Panc1 (cell line): ENCODE measurements around the gene CDH26. TPM values are rescaled to one million over a fixed set of nuclear protein-coding genes. Genes with fewer than 3 reads are reported as not detected.

ENCODE experiments used
- ATAC-seq: fragments of 200-7000 bp; cut with Tn5 transposase; 2 replicates; pipeline ENCODE4 v1.9.1; 2020; ENCODE audit warnings: mild to moderate bottlenecking, moderate library complexity
- BruUV-seq: library from RNA; stranded (reverse); fragments of 400-500 nt; replicated peaks from 2 replicates; lab custom pipeline; 2021; lab: Mats Ljungman, UMichigan
- CTCF ChIA-PET: fragments of 300-600 bp; sonication (Branson Sonifier 250); formaldehyde crosslinking; loops from one replicate; lab custom pipeline; 2022; ENCODE audit warnings: antibody characterized with exemption; lab: Charles Lee
- POLR2A ChIA-PET: fragments of 300-600 bp; sonication (Branson Sonifier 250); formaldehyde crosslinking; loops from one replicate; lab custom pipeline; 2022; ENCODE audit warnings: antibody characterized with exemption; lab: Charles Lee
- DNase-seq: peaks from one replicate; pipeline ENCODE4 v3.0.0-alpha.2; 2010; ENCODE audit warnings: low read depth, low spot score
- H3K27ac ChIP-seq: 2 replicates; pipeline ENCODE4 v1.5.1; 2011; ENCODE audit warnings: mild to moderate bottlenecking, low read length, inconsistent platforms
- H3K27me3 ChIP-seq: fragments of 200-500 bp; sonication (Bioruptor generic); 2 replicates; pipeline ENCODE4 v1.6.0; 2014; ENCODE audit warnings: low read length, inconsistent platforms; ENCODE audit not compliant: control insufficient read depth, insufficient read depth
- H3K36me3 ChIP-seq: fragments of 200-500 bp; sonication (Bioruptor generic); 2 replicates; pipeline ENCODE4 v1.5.1; 2014; ENCODE audit warnings: inconsistent platforms, mild to moderate bottlenecking, low read length, moderate library complexity; ENCODE audit not compliant: control insufficient read depth, insufficient read depth
- H3K4me1 ChIP-seq: 2 replicates; pipeline ENCODE4 v1.5.1; 2011; ENCODE audit warnings: inconsistent platforms, mild to moderate bottlenecking, low read length, moderate library complexity; ENCODE audit not compliant: control insufficient read depth, insufficient read depth
- H3K4me3 ChIP-seq, 2 experiments: 2 replicates each; pipeline ENCODE4 v1.5.1; 2011 to 2012; ENCODE audit warnings: low read depth in 2 of 2, low read length in 2 of 2, mild to moderate bottlenecking in 2 of 2, inconsistent platforms in 1 of 2, moderate library complexity in 1 of 2
- H3K9me3 ChIP-seq: fragments of 200-500 bp; sonication (Bioruptor generic); 2 replicates; pipeline ENCODE4 v1.5.1; 2014; ENCODE audit warnings: low read depth, mild to moderate bottlenecking, inconsistent platforms, low read length, moderate library complexity; ENCODE audit not compliant: control insufficient read depth, insufficient read depth
- POLR2AphosphoS5 ChIP-seq: IDR thresholded peaks from 2 replicates; pipeline ENCODE4 v1.6.1; 2012; ENCODE audit warnings: mild to moderate bottlenecking, low read depth, low read length, moderate library complexity
- SIN3A ChIP-seq: IDR thresholded peaks from 2 replicates; pipeline ENCODE4 v1.6.1; 2012; ENCODE audit warnings: low read depth, mild to moderate bottlenecking, low read length, moderate library complexity, borderline replicate concordance; ENCODE audit not compliant: insufficient read depth
- TCF7L2 ChIP-seq: IDR thresholded peaks from 2 replicates; pipeline ENCODE4 v1.6.1; 2011; ENCODE audit warnings: mild to moderate bottlenecking, low read depth, low read length, inconsistent platforms
- in situ Hi-C: cut with HindIII; loops from 2 replicates; pipeline ENCODE4 v1.10.0; 2016; ENCODE audit warnings: low sequenced_read_pairs, low pct_unique_long_range_greater_than_20kb
- intact Hi-C: fragments of 100-400 bp; cut with micrococcal nuclease; formaldehyde crosslinking; loops from one replicate; pipeline ENCODE4 v1.10.0; 2022; ENCODE audit not compliant: unreplicated experiment
- total RNA-seq: library from RNA; stranded (reverse); gene quantifications from one replicate; pipeline ENCODE4 v1.2.1, GENCODE V29; 2021; ENCODE audit not compliant: unreplicated experiment
- TF ChIP-seq, protein P1 (sequence below), 2 experiments: IDR thresholded peaks; 2 replicates each; pipeline ENCODE4 v1.6.1; 2011 to 2012; ENCODE audit warnings: low read depth in 2 of 2, control low read depth in 1 of 2, low read length in 1 of 2, mild to moderate bottlenecking in 1 of 2, moderate library complexity in 1 of 2; ENCODE audit not compliant: insufficient read depth in 1 of 2
- TF ChIP-seq, protein P2 (sequence below): fragments of 450-650 bp; IDR thresholded peaks from 2 replicates; pipeline ENCODE4 v1.5.1; 2017; ENCODE audit warnings: mild to moderate bottlenecking

CDH26 gene
- total RNA-seq, 1 experiment from 2014 or later: 0.46 TPM

DNA sequence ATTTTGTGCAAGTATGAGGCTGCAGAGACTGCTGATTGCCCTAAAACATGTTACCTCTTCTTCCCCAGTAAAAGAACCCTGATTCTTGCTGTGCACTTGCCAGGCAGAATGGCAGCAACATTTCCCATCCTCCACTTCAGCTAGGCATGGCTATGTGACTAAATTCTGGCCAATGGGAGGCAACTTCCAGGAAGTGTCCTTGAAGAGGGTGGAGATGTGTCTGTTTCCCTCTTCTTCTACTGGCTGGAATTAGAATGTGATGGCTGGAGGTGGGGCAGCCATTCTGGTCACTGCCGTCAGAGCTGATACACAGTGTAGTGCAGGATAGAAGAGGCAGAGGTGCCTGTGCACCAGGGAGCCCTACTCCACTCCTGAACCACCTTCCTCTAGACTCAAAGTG, 64.6 kb downstream of the CDH26 start:
- CTCF ChIA-PET: no interaction called here
- no peaks in the 10 kb centered on the region for H3K36me3 ChIP-seq
- ATAC-seq (no peak), DNase-seq (no peak)
- no peaks in the 10 kb centered on the region for H3K4me1 ChIP-seq
- in situ Hi-C loops (no loop called here), intact Hi-C loops (no loop called here)
- no peak overlapping the region for H3K27ac ChIP-seq
- TF ChIP-seq, protein P1, sequence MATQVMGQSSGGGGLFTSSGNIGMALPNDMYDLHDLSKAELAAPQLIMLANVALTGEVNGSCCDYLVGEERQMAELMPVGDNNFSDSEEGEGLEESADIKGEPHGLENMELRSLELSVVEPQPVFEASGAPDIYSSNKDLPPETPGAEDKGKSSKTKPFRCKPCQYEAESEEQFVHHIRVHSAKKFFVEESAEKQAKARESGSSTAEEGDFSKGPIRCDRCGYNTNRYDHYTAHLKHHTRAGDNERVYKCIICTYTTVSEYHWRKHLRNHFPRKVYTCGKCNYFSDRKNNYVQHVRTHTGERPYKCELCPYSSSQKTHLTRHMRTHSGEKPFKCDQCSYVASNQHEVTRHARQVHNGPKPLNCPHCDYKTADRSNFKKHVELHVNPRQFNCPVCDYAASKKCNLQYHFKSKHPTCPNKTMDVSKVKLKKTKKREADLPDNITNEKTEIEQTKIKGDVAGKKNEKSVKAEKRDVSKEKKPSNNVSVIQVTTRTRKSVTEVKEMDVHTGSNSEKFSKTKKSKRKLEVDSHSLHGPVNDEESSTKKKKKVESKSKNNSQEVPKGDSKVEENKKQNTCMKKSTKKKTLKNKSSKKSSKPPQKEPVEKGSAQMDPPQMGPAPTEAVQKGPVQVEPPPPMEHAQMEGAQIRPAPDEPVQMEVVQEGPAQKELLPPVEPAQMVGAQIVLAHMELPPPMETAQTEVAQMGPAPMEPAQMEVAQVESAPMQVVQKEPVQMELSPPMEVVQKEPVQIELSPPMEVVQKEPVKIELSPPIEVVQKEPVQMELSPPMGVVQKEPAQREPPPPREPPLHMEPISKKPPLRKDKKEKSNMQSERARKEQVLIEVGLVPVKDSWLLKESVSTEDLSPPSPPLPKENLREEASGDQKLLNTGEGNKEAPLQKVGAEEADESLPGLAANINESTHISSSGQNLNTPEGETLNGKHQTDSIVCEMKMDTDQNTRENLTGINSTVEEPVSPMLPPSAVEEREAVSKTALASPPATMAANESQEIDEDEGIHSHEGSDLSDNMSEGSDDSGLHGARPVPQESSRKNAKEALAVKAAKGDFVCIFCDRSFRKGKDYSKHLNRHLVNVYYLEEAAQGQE (IDR thresholded peaks at IDR 0.05; ENCODE audit: insufficient read depth in 1 of 2, low read depth in 2 of 2, low read length in 1 of 2): no peak
- TF ChIP-seq, protein P2, sequence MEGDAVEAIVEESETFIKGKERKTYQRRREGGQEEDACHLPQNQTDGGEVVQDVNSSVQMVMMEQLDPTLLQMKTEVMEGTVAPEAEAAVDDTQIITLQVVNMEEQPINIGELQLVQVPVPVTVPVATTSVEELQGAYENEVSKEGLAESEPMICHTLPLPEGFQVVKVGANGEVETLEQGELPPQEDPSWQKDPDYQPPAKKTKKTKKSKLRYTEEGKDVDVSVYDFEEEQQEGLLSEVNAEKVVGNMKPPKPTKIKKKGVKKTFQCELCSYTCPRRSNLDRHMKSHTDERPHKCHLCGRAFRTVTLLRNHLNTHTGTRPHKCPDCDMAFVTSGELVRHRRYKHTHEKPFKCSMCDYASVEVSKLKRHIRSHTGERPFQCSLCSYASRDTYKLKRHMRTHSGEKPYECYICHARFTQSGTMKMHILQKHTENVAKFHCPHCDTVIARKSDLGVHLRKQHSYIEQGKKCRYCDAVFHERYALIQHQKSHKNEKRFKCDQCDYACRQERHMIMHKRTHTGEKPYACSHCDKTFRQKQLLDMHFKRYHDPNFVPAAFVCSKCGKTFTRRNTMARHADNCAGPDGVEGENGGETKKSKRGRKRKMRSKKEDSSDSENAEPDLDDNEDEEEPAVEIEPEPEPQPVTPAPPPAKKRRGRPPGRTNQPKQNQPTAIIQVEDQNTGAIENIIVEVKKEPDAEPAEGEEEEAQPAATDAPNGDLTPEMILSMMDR: no peak
- TF ChIP-seq SIN3A: no peak
- TF ChIP-seq TCF7L2: no peak
- TF ChIP-seq POLR2AphosphoS5: no peak
- POLR2A ChIA-PET: no interaction called here
- H3K4me3 ChIP-seq: no peak overlapping the region
- no TSS peak for BruUV-seq
- no peaks in the 10 kb centered on the region for H3K9me3 ChIP-seq
- H3K27me3 ChIP-seq: no peaks in the 10 kb centered on the region

DNA sequence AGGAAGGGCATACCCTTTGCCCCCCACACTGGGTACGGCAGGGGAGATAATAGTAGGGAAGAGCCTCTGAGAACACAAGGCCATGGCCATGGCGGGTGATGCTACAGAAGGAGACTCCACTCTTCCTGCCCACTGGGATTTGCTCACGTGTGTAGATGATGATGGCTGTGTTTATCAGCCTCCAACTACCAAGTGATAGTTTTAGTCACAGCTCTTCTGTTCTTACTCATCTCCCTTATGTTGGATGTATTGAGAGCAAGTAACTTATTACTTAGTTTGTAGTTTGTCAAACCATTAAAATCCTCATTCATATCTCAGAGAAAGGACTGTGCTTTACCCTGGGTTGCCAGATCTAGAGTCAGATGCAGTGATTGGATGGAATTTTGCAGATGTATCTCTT, 66.0 kb downstream of the CDH26 start:
- Histone ChIP-seq H3K9me3 (no peaks in the 10 kb centered on the region), H3K27me3 (no peaks in the 10 kb centered on the region), H3K4me3 (no peak overlapping the region), H3K4me1 (no peaks in the 10 kb centered on the region), H3K36me3 (no peaks in the 10 kb centered on the region), H3K27ac (no peak overlapping the region)
- in situ Hi-C loops: no loop called here
- no TSS peak for BruUV-seq
- ChIA-PET POLR2A (no interaction called here), CTCF (no interaction called here)
- TF ChIP-seq POLR2AphosphoS5 (no peak), SIN3A (no peak), TCF7L2 (no peak)
- TF ChIP-seq, protein P1 (IDR thresholded peaks at IDR 0.05; ENCODE audit: insufficient read depth in 1 of 2, low read depth in 2 of 2, low read length in 1 of 2): no peak
- TF ChIP-seq, protein P2: no peak
- ATAC-seq (no peak), DNase-seq (no peak)
- intact Hi-C loops: no loop called here
